Measurements from ENCODE around the gene PRAMEF33. TPM values are rescaled to one million over a fixed set of nuclear protein-coding genes. Genes with fewer than 3 reads are reported as not detected.

PRAMEF33 gene, protein sequence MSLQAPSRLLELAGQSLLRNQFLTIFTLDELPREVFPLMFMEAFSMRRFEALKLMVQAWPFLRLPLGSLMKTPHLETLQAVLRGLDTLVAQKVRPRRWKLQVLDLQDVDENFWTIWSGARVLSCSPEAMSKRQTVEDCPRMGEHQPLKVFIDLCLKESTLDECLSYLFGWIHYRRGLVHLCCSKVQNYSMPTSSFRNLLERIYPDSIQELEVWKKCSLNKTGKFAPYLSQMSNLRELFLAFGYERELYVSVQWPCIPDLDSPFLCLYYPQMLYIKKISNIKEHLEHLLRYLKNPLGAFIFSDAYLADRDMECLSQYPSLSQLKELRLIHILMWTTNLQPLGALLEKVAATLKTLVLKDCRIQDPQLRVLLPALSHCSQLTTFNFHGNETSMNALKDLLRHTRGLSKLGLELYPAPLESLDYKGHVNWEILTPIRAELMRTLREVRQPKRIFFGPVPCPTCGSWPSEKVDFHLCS
- total RNA-seq = not detected in 2 replicates

DNA sequence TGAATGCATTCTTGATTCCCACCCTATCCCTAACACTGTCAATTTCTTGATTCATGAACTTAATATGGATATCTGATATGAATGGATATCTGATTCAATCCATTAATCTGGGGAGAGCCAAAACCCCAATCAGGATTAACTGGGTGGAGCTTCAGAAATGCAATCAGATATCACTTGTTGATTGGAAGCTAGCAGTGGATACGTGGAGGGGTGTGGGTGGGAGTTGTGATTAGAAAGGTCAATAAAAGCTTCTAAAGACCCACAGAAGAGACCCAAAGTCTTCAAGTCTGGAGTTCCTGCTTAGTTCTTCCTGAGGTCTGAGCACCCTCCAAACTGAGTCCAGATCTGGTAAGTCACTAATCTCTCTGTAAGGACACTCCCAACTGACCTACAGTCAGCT, at the start of gene PRAMEF33:
Gene PRAMEF33 (plus strand): TSS at position 301 of the 400 bp plus-strand sequence. CDS start 2,416 bp downstream, outside the sequence.

DNA sequence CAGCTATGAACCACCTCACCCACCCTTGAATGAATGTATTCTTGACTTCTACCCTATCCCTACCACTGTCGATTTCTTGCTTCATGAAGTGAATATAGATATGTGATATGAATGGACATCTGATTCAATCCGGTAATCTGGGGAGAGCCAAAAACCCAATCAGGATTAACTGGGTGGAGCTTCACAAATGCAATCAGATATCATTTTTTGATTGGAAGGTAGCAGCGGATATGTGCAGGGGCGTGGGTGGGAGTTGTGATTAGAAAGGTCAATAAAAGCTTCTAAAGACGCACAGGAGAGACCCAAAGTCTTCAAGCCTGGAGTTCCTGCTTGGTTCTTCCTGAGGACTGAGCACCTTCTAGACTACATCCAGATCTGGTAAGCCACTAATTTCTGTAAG, 49.4 kb upstream of the PRAMEF33 start, which contains the start of gene PRAMEF5:
Gene PRAMEF5 (plus strand): TSS at position 301 of the 400 bp plus-strand sequence. CDS start 5,071 bp downstream, outside the sequence.

DNA sequence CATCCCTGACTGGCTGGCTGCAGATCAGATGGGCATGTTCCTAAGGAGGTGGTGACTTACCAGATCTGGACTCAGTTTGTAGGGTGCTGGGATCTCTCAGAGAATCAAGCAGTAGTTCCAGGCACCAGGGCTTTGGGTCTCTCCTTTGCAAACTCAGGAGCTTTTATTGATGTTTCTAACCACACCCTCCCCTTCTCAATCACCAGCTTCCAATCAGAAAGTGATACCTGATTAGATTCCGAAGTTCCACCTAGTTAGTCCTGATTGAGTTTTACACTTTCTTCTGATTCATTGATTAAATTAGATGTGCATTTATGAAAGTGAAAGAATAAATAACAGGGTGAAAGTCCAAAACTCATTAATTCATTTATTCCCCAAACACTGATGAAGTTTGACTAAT, 18.3 kb upstream of the PRAMEF33 start, which contains the start of gene PRAMEF8:
Gene PRAMEF8 (minus strand): TSS at position 101 of the 400 bp plus-strand sequence. CDS start 1,046 bp downstream, outside the sequence.

DNA sequence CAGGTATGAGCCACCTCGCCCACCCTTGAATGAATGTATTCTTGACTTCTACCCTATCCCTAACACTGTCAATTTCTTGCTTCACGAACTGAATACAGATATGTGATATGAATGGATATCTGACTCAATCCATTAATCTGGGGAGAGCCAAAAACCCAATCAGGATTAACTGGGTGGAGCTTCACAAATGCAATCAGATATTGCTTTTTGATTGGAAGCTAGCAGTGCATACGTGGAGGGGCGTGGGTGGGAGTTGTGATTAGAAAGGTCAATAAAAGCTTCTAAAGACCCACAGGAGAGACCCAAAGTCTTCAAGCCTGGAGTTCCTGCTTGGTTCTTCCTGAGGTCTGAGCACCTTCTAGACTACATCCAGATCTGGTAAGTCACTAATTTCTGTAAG, 11.9 kb downstream of the PRAMEF33 start, which contains the start of gene PRAMEF15:
Gene PRAMEF15 (plus strand): TSS at position 301 of the 400 bp plus-strand sequence. CDS start 2,827 bp downstream, outside the sequence.

DNA sequence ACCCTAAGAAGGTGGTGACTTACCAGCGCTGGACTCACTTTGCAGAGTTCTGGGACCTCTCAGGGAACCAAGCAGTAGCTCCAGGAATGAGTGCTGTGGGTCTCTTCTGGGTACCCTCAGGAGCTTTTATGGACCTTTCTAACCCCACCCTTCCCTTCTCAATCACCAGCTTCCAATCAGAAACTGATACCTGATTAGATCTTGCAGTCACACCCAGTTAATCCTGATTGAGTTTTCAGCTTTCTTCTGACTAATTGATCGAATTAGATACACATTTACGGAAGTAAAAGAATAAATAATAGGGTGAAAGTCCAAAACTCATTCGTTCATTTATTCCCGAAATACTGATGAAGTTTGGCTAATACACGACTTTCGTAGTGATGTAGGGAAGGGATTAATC, 43.7 kb downstream of the PRAMEF33 start, which contains the start of gene PRAMEF14:
Gene PRAMEF14 (minus strand): TSS at position 101 of the 400 bp plus-strand sequence. CDS start 1,820 bp downstream, outside the sequence.

Small RNA genes within 50 kb of the gene (small RNA-seq; reads per million reads assigned to genes)
- not detected for gene RNU6-771P

Other genes with a start within 250 kb of the PRAMEF33 start
- not detected in 2 replicates for gene PRAMEF27, start 247.0 kb upstream of the PRAMEF33 start, total RNA-seq
- gene HNRNPCL3, start 242.8 kb upstream of the PRAMEF33 start, total RNA-seq = not detected in 2 replicates
- not detected in 2 replicates for gene PRAMEF25, start 232.8 kb upstream of the PRAMEF33 start, total RNA-seq
- not detected in 2 replicates for gene HNRNPCL2, start 186.7 kb upstream of the PRAMEF33 start, total RNA-seq
- gene PRAMEF26, start 147.5 kb upstream of the PRAMEF33 start, total RNA-seq = not detected in 2 replicates
- not detected in 2 replicates for gene HNRNPCL4, start 137.9 kb upstream of the PRAMEF33 start, total RNA-seq
- gene PRAMEF9, start 131.7 kb upstream of the PRAMEF33 start, total RNA-seq = not detected in 2 replicates
- not detected in 2 replicates for gene PRAMEF13, start 102.1 kb upstream of the PRAMEF33 start, total RNA-seq
- gene PRAMEF18, start 77.4 kb upstream of the PRAMEF33 start, total RNA-seq = not detected in 2 replicates
- not detected in 2 replicates for gene PRAMEF5, start 49.3 kb upstream of the PRAMEF33 start, total RNA-seq
- not detected in 2 replicates for gene PRAMEF8, start 18.4 kb upstream of the PRAMEF33 start, total RNA-seq
- not detected in 2 replicates for gene PRAMEF15, start 12.0 kb downstream of the PRAMEF33 start, total RNA-seq
- gene PRAMEF14, start 43.6 kb downstream of the PRAMEF33 start, total RNA-seq = not detected in 2 replicates
- not detected in 2 replicates for gene PRAMEF19, start 68.4 kb downstream of the PRAMEF33 start, total RNA-seq
- gene PRAMEF17, start 86.1 kb downstream of the PRAMEF33 start, total RNA-seq = not detected in 2 replicates
- gene PRAMEF20, start 106.9 kb downstream of the PRAMEF33 start, total RNA-seq = not detected in 2 replicates
- not detected in 2 replicates for gene LRRC38, start 210.5 kb downstream of the PRAMEF33 start, total RNA-seq